GM12878 (cell line): ENCODE data around the gene HCRTR2.

Source experiments
- EED ChIP-seq: sonication (generic); IDR thresholded peaks from 2 replicates; pipeline ENCODE4 v1.6.1; 2016; ENCODE audit warnings: antibody characterized with exemption, low read depth
- EZH2 ChIP-seq: IDR thresholded peaks from 2 replicates; pipeline ENCODE4 v1.6.1; 2012; ENCODE audit warnings: low read depth, mild to moderate bottlenecking, control low read depth, inconsistent platforms, low read length, borderline replicate concordance; ENCODE audit not compliant: control insufficient read depth
- GABPA ChIP-seq: IDR thresholded peaks from 2 replicates; pipeline ENCODE4 v1.6.1; 2014; ENCODE audit warnings: antibody characterized with exemption, low read depth, mild to moderate bottlenecking, inconsistent platforms
- MEF2B ChIP-seq: fragments of 450-650 bp; IDR thresholded peaks from 2 replicates; pipeline ENCODE4 v1.6.1; 2018; ENCODE audit warnings: mild to moderate bottlenecking, moderate library complexity; ENCODE audit not compliant: partially characterized antibody, poor library complexity, severe bottlenecking
- POLR2A ChIP-seq: IDR thresholded peaks from 2 replicates; pipeline ENCODE4 v1.6.1; 2011; ENCODE audit warnings: low read depth, mild to moderate bottlenecking, low read length
- SIN3A ChIP-seq: IDR thresholded peaks from 2 replicates; pipeline ENCODE4 v1.6.1; 2012; ENCODE audit warnings: low read depth, low read length, improper control_type of control experiment
- SPI1 ChIP-seq: IDR thresholded peaks from 2 replicates; pipeline ENCODE4 v1.6.1; 2011; ENCODE audit warnings: low read depth, mild to moderate bottlenecking, low read length, moderate library complexity, borderline replicate concordance; ENCODE audit not compliant: insufficient read depth
- SRF ChIP-seq, 2 experiments: IDR thresholded peaks; 2 replicates each; pipeline ENCODE4 v1.6.1; 2011; ENCODE audit warnings: low read depth in 2 of 2, low read length in 2 of 2, mild to moderate bottlenecking in 1 of 2, moderate library complexity in 1 of 2
- TF ChIP-seq, protein P1 (sequence below), 3 experiments: IDR thresholded peaks in 2 of 3; conservative IDR thresholded peaks in 1 of 3; 2 replicates each; pipeline ENCODE4 v1.5.1; 2011; ENCODE audit warnings: low read depth in 3 of 3, low read length in 3 of 3, mild to moderate bottlenecking in 3 of 3, control low read depth in 2 of 3, moderate library complexity in 2 of 3, inconsistent platforms in 1 of 3, mixed read lengths in 1 of 3; ENCODE audit not compliant: control insufficient read depth in 2 of 3, insufficient read depth in 1 of 3; ENCODE audit errors: extremely low read depth in 1 of 3

DNA sequence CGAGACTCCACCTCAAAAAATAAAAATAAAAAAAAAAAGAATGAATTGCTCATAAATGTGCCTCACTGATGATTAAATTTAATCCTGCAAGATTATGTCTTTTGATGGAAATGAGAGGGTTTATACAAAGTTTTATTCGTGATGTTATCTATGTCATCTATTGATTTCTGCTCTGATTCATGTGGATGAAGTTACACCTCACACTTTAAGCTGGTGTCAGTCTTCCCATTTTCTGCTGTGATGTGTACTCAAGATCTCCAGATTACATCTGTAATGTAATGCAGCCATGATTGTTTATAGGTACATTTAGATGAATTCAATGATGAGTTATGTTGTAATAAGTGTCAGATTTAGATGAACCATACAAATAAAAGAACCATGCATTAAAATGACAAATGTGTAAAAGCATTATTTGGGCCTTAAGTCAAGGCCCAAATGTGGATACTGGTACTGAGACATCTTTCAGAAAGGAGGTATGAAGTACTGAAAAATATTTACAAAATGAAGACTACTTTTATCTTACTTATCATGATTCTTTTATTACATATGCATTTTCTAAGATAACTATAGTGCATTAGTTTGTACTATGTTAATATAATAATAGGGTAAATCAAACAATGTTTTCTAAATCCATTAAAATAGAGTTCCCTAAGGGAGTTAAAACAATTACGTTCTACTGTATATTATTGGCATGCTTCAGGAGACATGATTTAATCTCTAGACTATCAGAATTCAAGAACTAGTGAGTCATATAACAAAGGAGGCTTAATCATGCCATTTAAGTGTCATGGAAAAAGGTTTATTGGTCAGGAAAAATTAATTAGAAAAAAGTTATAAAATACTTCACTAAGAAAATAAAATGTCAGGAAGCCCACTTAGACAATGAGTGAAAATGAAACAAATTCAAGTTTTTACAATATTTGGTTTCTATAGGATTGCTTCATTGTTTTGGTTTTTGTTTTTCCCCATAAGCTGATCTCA, 34.5 kb downstream of the HCRTR2 start:
- no peak for TF ChIP-seq SPI1
- TF ChIP-seq EZH2: no peak
- TF ChIP-seq, protein P1, sequence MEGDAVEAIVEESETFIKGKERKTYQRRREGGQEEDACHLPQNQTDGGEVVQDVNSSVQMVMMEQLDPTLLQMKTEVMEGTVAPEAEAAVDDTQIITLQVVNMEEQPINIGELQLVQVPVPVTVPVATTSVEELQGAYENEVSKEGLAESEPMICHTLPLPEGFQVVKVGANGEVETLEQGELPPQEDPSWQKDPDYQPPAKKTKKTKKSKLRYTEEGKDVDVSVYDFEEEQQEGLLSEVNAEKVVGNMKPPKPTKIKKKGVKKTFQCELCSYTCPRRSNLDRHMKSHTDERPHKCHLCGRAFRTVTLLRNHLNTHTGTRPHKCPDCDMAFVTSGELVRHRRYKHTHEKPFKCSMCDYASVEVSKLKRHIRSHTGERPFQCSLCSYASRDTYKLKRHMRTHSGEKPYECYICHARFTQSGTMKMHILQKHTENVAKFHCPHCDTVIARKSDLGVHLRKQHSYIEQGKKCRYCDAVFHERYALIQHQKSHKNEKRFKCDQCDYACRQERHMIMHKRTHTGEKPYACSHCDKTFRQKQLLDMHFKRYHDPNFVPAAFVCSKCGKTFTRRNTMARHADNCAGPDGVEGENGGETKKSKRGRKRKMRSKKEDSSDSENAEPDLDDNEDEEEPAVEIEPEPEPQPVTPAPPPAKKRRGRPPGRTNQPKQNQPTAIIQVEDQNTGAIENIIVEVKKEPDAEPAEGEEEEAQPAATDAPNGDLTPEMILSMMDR (IDR thresholded peaks at IDR 0.05 in 2 of 3, conservative IDR thresholded peaks at IDR 0.05 in 1 of 3; ENCODE audit: control insufficient read depth in 2 of 3, extremely low read depth in 1 of 3, insufficient read depth in 1 of 3, low read depth in 3 of 3, low read length in 3 of 3): no peak
- no peak for TF ChIP-seq SIN3A
- TF ChIP-seq SRF (IDR thresholded peaks at IDR 0.05; ENCODE audit: low read depth in 2 of 2, low read length in 2 of 2): no peak
- TF ChIP-seq GABPA: no peak
- no peak for TF ChIP-seq MEF2B
- TF ChIP-seq POLR2A: no peak
- no peak for TF ChIP-seq EED
